Sciatic nerve (tissue), 2 donors: ENCODE measurements around the gene DOC2A. TPM values are rescaled to one million over a fixed set of nuclear protein-coding genes. Genes with fewer than 3 reads are reported as not detected.
"Not testable (repeated sequence)": the region's sequence is repeated elsewhere in the genome, so short reads cannot be mapped to it uniquely, and the experiment has no call there.

Source experiments
- ATAC-seq: fragments of 200-7000 bp; cut with Tn5 transposase; one replicate; pipeline ENCODE4 v1.9.1; 2020; ENCODE audit warnings: mild to moderate bottlenecking, moderate library complexity
- DNase-seq: peaks from one replicate; pipeline ENCODE4 v3.0.0-alpha.2; 2020; ENCODE audit warnings: low spot score
- intact Hi-C: fragments of 100-400 bp; cut with DNase I; formaldehyde crosslinking; loops from one replicate; pipeline ENCODE4 v1.14.2; 2022
- total RNA-seq: library from RNA; stranded (reverse); fragmentation: NEBNext Ultra II Directional; extraction: Animal tissue kit (Norgen Biotek cat#: 25700); gene quantifications from one replicate; pipeline ENCODE4 v1.2.1, GENCODE V29; 2021
- donor health status: DM: no; HTN: no; CAD: no.
- donor health status: DM: no; HTN: no; CAD: no.

DOC2A gene
- total RNA-seq: 0.67 TPM

GRCh38 chr16:30010844-30011713 lies at the start of gene DOC2A:
Gene DOC2A (minus strand): TSS chr16:30011027. CDS start chr16:30010222, 805 bp downstream.
- ATAC-seq (peak; percentile 18), DNase-seq (no peak)
- intact Hi-C loops: no loop called here

GRCh38 chr16:30060346-30060745 lies 49.5 kb upstream of the DOC2A start:
- intact Hi-C loops: no loop called here
- ATAC-seq: no peak
- no peak for DNase-seq

GRCh38 chr16:30054959-30055553 lies 44.2 kb upstream of the DOC2A start:
- DNase-seq (no peak), ATAC-seq (no peak)
- intact Hi-C loops: no loop called here

- DNase-seq: no peak
- intact Hi-C loops: no loop called here
- ATAC-seq: no peak
These were observed 43.6 kb upstream of the DOC2A start for GRCh38 chr16:30054451-30054850.

- DNase-seq: no peak
- intact Hi-C loops: no loop called here
- ATAC-seq: peak; percentile 42
These were observed 42.7 kb upstream of the DOC2A start for GRCh38 chr16:30053376-30054015.

- DNase-seq (peak; percentile 98), ATAC-seq (peak; percentile 96)
- intact Hi-C loops: no loop called here
These were observed 42.0 kb upstream of the DOC2A start for GRCh38 chr16:30052671-30053372.

GRCh38 chr16:30051518-30051917 lies 40.7 kb upstream of the DOC2A start:
- intact Hi-C loops: no loop called here
- DNase-seq: no peak
- no peak for ATAC-seq

- intact Hi-C loops: no loop called here
- DNase-seq (no peak), ATAC-seq (no peak)
These were observed 39.0 kb upstream of the DOC2A start for GRCh38 chr16:30049871-30050270.

- ATAC-seq (no peak), DNase-seq (no peak)
- intact Hi-C loops: no loop called here
These were observed 35.8 kb upstream of the DOC2A start for GRCh38 chr16:30046588-30046987.

- DNase-seq (no peak), ATAC-seq (no peak)
These were observed 35.4 kb upstream of the DOC2A start for GRCh38 chr16:30046178-30046577.

GRCh38 chr16:30041841-30042240 lies 31.0 kb upstream of the DOC2A start:
- no peak for ATAC-seq
- DNase-seq: no peak
- intact Hi-C loops: no loop called here

More at GRCh38 chr16:30046178-30046577, 35.4 kb upstream of the DOC2A start:
- intact Hi-C loops: no loop called here

- DNase-seq, intact Hi-C loops, ATAC-seq: not testable (repeated sequence)
These were observed 29.9 kb upstream of the DOC2A start for GRCh38 chr16:30040690-30041089.

- intact Hi-C loops: no loop called here
- no peak for ATAC-seq
- no peak for DNase-seq
These were observed 29.4 kb upstream of the DOC2A start for GRCh38 chr16:30040221-30040620.

- ATAC-seq (no peak), DNase-seq (no peak)
- intact Hi-C loops: no loop called here
These were observed 22.4 kb upstream of the DOC2A start for GRCh38 chr16:30033270-30033669.

GRCh38 chr16:30032083-30032819 lies 21.4 kb upstream of the DOC2A start:
- no peak for ATAC-seq
- intact Hi-C loops: no loop called here
- no peak for DNase-seq

GRCh38 chr16:30031477-30031918 lies 20.7 kb upstream of the DOC2A start:
- DNase-seq (no peak), ATAC-seq (no peak)
- intact Hi-C loops: no loop called here

GRCh38 chr16:30030841-30031413 lies 20.1 kb upstream of the DOC2A start, which contains the start of gene TLCD3B:
Gene TLCD3B (minus strand): TSS chr16:30031271. CDS start chr16:30030527, 744 bp downstream.
- DNase-seq: no peak
- ATAC-seq: peak; percentile 15
- intact Hi-C loops: no loop called here

GRCh38 chr16:30030011-30030685 lies 19.3 kb upstream of the DOC2A start:
- DNase-seq: no peak
- intact Hi-C loops: no loop called here
- no peak for ATAC-seq
